H1 (cell line): ENCODE measurements around the gene TBX15. TPM values are rescaled to one million over a fixed set of nuclear protein-coding genes. Genes with fewer than 3 reads are reported as not detected.

ENCODE experiments used
- BACH1 ChIP-seq: IDR thresholded peaks from 2 replicates; pipeline ENCODE4 v1.6.1; 2012; ENCODE audit warnings: low read length, improper control_type of control experiment
- CBX5 ChIP-seq: fragments of 300-800, 300-1000 bp; sonication (generic); IDR thresholded peaks from 2 replicates; pipeline ENCODE4 v1.7.1; 2016; ENCODE audit warnings: antibody characterized with exemption, low read length, low read depth
- CHD2 ChIP-seq: IDR thresholded peaks from 2 replicates; pipeline ENCODE4 v1.6.1; 2012; ENCODE audit warnings: low read length, improper control_type of control experiment
- EGR1 ChIP-seq: IDR thresholded peaks from 2 replicates; pipeline ENCODE4 v1.6.1; 2011; ENCODE audit warnings: low read depth, low read length, borderline replicate concordance
- RNF2 ChIP-seq: fragments of 200-900, 300-1000 bp; sonication (generic); IDR thresholded peaks from 2 replicates; pipeline ENCODE4 v1.7.1; 2016; ENCODE audit warnings: borderline replicate concordance, low read depth, mild to moderate bottlenecking, antibody characterized with exemption, low read length; ENCODE audit not compliant: poor library complexity, severe bottlenecking; ENCODE audit errors: missing control alignments
- polyA plus RNA-seq, 7 experiments: library from polyadenylated mRNA; depleted of rRNA in 3 of 7; stranded (reverse) in 5 of 7; unstranded in 2 of 7; fragments of >200 nt in 5 of 7; fragments of 200-250 nt in 2 of 7; gene quantifications; 1 replicate in 5 of 7; 2 replicates in 1 of 7; 4 replicates in 1 of 7; pipeline versions ENCODE4 v1.2.1 to v1.2.3, GENCODE V29; 2011 to 2013; ENCODE audit warnings: missing spikeins in 2 of 7, mixed read lengths in 2 of 7
- total RNA-seq: library from RNA; stranded (reverse); fragmentation: NEBNext Ultra II Directional; extraction: Animal tissue kit (Norgen Biotek cat#: 25700); gene quantifications from 2 replicates; pipeline ENCODE4 v1.2.1, GENCODE V29; 2021
- TF ChIP-seq, protein P1 (sequence below): IDR thresholded peaks from 2 replicates; pipeline ENCODE4 v1.6.1; 2012; ENCODE audit warnings: low read length, inconsistent platforms

TBX15 gene
- total and polyA plus RNA-seq, 2 of the 8 experiments (the other 6 are each of a cell fraction or from before 2014, with no cell fraction given), result 0.14 to 0.24 TPM

DNA sequence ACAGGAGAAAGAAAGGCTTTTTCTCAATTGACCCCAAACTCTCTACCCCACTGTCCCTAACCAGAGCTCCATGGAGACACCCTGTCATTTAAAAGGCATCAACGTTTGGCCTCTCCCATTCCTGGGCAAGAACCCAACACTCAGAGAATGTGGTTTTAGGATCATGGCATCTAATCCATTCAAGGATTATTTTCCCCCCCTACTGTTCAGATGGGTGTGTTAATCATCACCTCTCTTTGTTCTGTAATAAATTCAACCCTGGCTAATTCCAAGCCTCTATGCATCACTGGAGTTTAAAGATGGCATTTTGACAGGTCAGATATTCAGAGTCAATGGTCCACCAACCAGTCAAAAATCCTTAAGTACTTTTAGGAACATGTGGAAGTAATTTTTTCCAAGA, 42.7 kb downstream of the TBX15 start (continued):
- TF ChIP-seq, protein P1, sequence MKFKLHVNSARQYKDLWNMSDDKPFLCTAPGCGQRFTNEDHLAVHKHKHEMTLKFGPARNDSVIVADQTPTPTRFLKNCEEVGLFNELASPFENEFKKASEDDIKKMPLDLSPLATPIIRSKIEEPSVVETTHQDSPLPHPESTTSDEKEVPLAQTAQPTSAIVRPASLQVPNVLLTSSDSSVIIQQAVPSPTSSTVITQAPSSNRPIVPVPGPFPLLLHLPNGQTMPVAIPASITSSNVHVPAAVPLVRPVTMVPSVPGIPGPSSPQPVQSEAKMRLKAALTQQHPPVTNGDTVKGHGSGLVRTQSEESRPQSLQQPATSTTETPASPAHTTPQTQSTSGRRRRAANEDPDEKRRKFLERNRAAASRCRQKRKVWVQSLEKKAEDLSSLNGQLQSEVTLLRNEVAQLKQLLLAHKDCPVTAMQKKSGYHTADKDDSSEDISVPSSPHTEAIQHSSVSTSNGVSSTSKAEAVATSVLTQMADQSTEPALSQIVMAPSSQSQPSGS, result no peak
- no peak for TF ChIP-seq CBX5
- TF ChIP-seq BACH1, result no peak
- no peak for TF ChIP-seq EGR1
- no peak for TF ChIP-seq CHD2
- TF ChIP-seq RNF2, result no peak
